Neutrophil (primary cell): ENCODE results near the gene MDFIC.

Source experiments
- H3K27ac ChIP-seq: fragments of 200-600 bp; sonication (generic); 2 replicates; pipeline ENCODE4 v1.5.1; 2016; ENCODE audit warnings: mild to moderate bottlenecking, moderate library complexity
- H3K27me3 ChIP-seq: fragments of 200-600 bp; sonication (generic); 2 replicates; pipeline ENCODE4 v1.6.0; 2016; ENCODE audit warnings: mild to moderate bottlenecking
- H3K36me3 ChIP-seq: fragments of 200-600 bp; sonication (generic); 2 replicates; pipeline ENCODE4 v1.5.1; 2017
- H3K4me1 ChIP-seq, 2 experiments: fragments of 200-600 bp in 1 of 2; sonication (generic) in 1 of 2; 1 replicate in 1 of 2; 2 replicates in 1 of 2; pipeline versions ENCODE4 v1.5.1 to v1.6.1; 2013 to 2016; ENCODE audit warnings: low read depth in 1 of 2, low read length in 1 of 2, mild to moderate bottlenecking in 1 of 2, moderate library complexity in 1 of 2; ENCODE audit not compliant: control insufficient read depth in 1 of 2, insufficient read depth in 1 of 2
- H3K4me3 ChIP-seq, 2 experiments: fragments of 200-600 bp in 1 of 2; sonication (generic) in 1 of 2; 1 replicate in 1 of 2; 2 replicates in 1 of 2; pipeline ENCODE4 v1.5.1; 2013 to 2016; ENCODE audit warnings: low read depth in 1 of 2, low read length in 1 of 2, mild to moderate bottlenecking in 1 of 2, moderate library complexity in 1 of 2
- H3K9me3 ChIP-seq: fragments of 200-600 bp; sonication (generic); 2 replicates; pipeline ENCODE4 v1.5.1; 2016
- CTCF ChIP-seq: fragments of 200-600 bp; sonication (generic); IDR thresholded peaks from 2 replicates; pipeline ENCODE4 v1.5.1; 2016; ENCODE audit warnings: antibody characterized with exemption

Gene MDFIC

GRCh38 chr7:114989531-114989930, 67.6 kb downstream of the MDFIC start:
- H3K4me1 ChIP-seq = no peaks in the 10 kb centered on the region
- H3K4me3 ChIP-seq = no peak overlapping the region
- no peak for TF ChIP-seq CTCF
- no peak overlapping the region for H3K27ac ChIP-seq
- no peaks in the 10 kb centered on the region for H3K27me3 ChIP-seq
- H3K36me3 ChIP-seq = no peaks in the 10 kb centered on the region
- no peaks in the 10 kb centered on the region for H3K9me3 ChIP-seq

- Histone ChIP-seq H3K9me3 (no peaks in the 10 kb centered on the region), H3K36me3 (no peaks in the 10 kb centered on the region), H3K4me3 (no peak overlapping the region), H3K27ac (no peak overlapping the region), H3K4me1 (no peaks in the 10 kb centered on the region), H3K27me3 (no peaks in the 10 kb centered on the region)
- no peak for TF ChIP-seq CTCF
Observed at GRCh38 chr7:114997487-114998404, 75.9 kb downstream of the MDFIC start.

- H3K9me3 ChIP-seq = no peaks in the 10 kb centered on the region
- no peaks in the 10 kb centered on the region for H3K4me1 ChIP-seq
- no peak overlapping the region for H3K27ac ChIP-seq
- no peaks in the 10 kb centered on the region for H3K36me3 ChIP-seq
- no peak for TF ChIP-seq CTCF
- no peak overlapping the region for H3K4me3 ChIP-seq
- no peaks in the 10 kb centered on the region for H3K27me3 ChIP-seq
Observed at GRCh38 chr7:115004121-115004520, 82.2 kb downstream of the MDFIC start.

- H3K4me3 ChIP-seq = no peak overlapping the region
- no peaks in the 10 kb centered on the region for H3K27me3 ChIP-seq
- H3K9me3 ChIP-seq = no peaks in the 10 kb centered on the region
- no peak for TF ChIP-seq CTCF
- no peaks in the 10 kb centered on the region for H3K36me3 ChIP-seq
- H3K27ac ChIP-seq = no peak overlapping the region
- H3K4me1 ChIP-seq = no peaks in the 10 kb centered on the region
Observed at GRCh38 chr7:115005251-115005650, 83.4 kb downstream of the MDFIC start.

- H3K9me3 ChIP-seq = no peaks in the 10 kb centered on the region
- no peak for TF ChIP-seq CTCF
- H3K4me1 ChIP-seq = no peaks in the 10 kb centered on the region
- no peaks in the 10 kb centered on the region for H3K27me3 ChIP-seq
- no peaks in the 10 kb centered on the region for H3K36me3 ChIP-seq
- no peak overlapping the region for H3K4me3 ChIP-seq
- H3K27ac ChIP-seq = no peak overlapping the region
Observed at GRCh38 chr7:115005953-115006352, 84.1 kb downstream of the MDFIC start.
